Stimulated activated CD8-positive, alpha-beta memory T cell treated with anti-CD3 and anti-CD28 coated beads, Interleukin-7, amount 100 ng/mL, for 1 hour (primary cell): ENCODE data around the gene CAVIN1.
"Not testable (repeated sequence)": the region's sequence is repeated elsewhere in the genome, so short reads cannot be mapped to it uniquely, and the experiment has no call there.

Source experiments
- DNase-seq, 2 donors: peaks; one replicate each; pipeline ENCODE4 v3.0.0-alpha.2; 2020; ENCODE audit warnings: low read depth in 2 of 2

Gene CAVIN1

DNA sequence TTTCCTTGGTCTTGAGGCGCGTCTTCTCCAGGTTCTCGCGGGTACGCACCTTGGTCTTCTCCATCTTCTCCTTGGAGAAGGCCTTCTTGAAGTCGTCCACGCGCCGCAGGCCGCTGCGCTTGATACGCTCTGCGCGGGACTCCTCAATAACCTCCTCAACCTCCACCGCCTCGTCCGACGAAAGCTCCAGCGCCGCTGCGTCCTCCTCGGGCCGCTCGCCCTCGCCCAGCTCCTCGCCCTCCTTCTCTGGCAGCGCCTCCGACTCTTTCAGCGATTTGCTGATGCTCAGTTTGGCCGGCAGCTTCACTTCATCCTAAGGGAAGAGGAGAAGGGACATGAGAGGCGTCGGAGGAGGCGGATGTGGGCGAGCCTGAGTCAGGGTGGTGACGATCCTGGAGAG lies 18.0 kb downstream of the CAVIN1 start:
- no peak for DNase-seq

DNA sequence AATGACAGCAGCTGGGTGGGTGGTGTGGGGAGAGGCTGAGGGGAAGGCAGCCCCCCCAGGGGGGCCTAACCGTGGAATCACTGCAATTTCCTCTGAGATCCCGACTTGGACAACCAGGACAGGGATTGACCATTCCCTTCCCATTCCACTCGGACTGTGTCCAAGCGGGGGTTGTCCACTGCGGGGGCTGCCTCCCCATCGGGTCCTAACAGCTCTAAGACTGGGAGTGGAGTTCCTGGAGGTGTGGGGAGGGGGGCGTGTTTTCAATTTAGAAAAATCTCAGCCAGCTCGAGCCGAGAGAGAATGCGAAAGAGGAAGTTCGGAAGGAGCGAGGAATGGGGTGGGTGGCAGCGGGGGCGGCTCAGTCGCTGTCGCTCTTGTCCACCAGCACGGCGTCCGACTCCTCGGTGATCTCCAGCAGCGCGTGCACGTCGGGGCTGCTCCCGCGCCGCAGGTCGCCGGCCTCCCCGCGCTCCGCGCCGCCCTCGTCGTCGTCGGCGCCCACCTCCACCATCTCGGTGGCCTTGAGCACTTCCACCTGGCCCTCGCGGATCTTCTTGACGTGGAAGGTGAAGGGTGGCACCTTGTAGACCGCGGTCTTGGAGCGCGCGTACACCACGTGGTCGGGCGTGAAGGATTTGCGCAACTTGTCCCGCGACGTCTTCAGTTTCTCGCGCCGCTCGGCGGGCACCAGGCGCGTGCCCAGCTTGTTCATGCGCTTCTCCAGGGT lies 18.6 kb downstream of the CAVIN1 start:
- DNase-seq, result no peak

DNA sequence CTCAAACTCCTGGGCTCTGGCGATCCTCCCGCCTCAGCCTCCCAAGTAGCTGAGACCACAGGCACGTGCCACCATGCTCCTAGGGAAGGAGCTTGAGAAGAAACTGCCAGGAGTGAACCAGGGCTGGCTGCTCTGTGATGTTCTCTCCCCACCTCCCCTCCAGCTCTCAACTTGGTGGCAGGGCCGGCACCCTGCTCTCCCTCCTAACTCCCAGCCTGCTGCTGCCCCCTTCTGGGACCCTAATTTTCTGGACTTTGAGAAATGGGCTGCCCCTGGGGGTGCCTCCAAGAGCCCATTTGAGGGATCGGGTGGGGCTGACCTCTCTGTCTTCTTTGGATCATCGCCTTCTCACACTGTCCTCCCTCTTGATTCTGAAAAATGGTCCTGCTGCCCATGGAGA lies 19.9 kb downstream of the CAVIN1 start:
- DNase-seq, result no peak

DNA sequence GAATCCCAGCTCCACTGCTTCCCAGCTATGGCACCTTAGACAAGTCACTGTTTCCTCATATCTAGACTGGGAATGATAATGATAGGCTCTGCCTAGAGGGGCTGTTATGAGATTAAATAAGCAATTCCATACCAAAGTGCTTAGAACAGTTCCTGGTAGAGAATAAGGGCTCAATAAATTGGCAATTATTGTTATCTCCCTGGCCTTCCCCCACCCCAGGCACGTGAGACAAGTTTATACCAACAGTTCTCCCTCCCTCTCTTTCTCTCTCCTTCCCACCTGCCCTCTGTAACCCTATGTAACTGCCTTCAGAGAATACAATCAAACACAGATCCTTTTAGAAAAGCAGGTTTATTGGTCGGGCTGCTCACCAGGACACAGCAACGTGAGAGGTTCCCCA lies 20.9 kb downstream of the CAVIN1 start:
- DNase-seq, result no peak

DNA sequence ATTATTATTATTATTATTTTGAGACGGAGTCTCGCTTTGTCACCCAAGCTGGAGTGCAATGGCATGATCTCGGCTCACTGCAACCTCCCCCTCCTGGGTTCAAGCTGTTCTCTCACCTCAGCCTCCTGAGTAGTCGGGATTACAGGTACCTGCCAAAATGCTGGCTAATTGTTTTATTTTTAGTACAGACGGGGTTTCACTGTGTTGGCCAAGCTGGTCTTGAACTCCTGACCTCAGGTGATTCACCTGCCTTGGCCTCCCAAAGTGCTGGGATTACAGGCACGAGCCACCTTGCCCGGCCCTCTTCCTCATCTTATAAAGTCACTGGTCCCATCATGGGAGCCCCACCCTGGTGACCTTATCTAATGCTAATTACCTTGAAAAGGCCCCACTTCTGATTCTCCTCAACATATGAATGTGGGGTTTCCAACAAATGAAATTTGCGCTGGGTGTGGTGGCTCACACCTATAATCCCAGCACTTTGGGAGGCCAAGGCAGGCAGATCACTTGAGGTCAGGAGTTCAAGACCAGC lies 22.1 kb downstream of the CAVIN1 start:
- not testable (repeated sequence) for DNase-seq

DNA sequence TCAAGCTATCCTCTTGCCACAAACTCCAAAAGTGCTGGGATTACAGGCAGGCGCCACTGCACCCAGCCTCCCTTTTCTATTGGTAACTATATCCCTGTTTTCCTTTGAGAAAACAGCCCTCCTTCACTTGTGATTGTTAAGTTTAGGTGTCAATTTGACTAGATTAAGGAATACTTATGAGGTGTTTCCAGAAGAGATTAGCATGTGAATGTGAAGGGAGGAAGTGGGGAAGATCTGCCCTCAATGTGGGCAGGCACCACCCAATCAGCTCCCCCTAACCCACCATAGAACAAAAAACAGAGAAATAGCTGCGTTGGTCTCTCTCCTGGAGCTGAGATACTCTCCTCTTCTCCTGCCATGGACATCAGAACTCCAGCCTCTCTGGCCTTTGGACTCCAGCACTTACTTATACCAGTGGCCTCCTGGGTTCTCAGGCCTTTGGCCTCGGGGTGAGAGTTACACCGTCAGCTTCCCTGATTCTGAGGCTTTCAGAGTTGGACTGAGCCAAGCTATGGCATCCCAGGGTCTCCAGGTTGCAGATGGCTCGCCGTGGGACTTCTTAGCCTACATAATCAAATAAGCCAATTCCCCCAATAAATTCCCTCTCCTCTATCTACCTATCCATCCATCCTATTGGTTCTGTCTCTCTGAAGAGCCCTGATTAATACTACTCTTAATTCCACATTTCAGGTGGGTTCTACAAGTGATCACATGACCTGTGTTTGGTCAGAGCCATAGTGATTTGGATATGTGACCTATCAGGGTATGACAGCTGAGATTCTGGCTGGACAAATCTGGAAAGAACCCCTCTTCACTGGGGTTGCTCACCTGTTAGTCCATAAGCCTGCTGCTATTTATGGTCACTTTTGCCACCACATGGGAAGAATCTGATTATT lies 22.9 kb downstream of the CAVIN1 start:
- no peak for DNase-seq

DNA sequence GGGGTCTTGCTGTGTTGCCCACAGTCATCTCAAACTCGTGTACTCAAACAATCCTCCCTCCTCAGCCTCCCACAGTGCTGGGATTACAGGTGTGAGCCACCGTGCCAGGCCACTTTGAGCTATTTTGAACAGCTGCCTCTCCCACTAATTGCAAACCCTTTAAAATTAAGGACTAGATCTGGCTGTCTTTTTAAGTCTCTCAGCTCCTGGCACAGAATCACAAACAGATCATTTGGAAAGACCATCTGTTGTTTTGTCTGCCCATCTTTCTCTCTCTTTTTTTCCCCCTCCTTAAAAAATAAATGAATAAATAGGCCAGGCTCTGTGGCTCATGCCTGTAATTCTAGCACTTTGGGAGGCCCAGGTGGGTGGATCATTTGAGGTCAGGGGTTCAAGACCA lies 23.9 kb downstream of the CAVIN1 start:
- DNase-seq, result no peak

DNA sequence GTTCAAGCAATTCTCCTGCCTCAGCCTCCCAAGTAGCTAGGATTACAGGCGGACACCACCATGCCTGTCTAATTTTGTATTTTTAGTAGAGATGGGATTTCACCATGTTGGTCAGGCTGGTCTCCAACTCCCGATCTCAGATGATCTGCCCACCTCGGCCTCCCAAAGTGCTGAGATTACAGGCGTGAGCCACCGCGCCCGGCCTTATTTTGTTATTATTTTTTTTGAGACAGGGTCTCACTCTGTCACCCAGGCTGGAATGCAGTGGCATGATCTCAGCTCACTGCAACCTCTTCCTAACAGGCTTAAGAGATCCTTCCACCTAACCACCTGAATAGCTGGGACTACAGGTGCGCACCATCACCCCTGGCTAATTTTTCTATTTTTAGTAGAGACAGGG lies 27.5 kb downstream of the CAVIN1 start:
- DNase-seq, result not testable (repeated sequence)

DNA sequence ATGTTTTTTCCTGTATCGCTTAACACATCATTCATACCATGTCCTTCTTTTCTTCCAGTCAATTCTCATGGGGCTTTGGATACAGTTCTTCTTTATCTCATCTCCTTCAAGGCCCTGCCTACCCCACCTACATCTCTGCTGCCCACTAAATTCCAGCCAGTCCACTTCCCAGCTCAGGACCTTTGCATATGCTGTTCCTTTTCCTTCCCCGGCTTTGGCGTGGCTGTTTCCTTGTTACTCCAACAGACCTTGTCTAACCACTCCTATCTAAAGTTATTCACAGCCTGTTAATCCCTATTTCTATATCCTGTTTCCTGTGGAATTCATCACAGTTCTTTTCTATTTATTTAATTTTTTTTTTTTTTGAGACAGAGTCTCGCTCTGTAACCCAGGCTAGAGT lies 28.2 kb downstream of the CAVIN1 start:
- DNase-seq, result no peak

DNA sequence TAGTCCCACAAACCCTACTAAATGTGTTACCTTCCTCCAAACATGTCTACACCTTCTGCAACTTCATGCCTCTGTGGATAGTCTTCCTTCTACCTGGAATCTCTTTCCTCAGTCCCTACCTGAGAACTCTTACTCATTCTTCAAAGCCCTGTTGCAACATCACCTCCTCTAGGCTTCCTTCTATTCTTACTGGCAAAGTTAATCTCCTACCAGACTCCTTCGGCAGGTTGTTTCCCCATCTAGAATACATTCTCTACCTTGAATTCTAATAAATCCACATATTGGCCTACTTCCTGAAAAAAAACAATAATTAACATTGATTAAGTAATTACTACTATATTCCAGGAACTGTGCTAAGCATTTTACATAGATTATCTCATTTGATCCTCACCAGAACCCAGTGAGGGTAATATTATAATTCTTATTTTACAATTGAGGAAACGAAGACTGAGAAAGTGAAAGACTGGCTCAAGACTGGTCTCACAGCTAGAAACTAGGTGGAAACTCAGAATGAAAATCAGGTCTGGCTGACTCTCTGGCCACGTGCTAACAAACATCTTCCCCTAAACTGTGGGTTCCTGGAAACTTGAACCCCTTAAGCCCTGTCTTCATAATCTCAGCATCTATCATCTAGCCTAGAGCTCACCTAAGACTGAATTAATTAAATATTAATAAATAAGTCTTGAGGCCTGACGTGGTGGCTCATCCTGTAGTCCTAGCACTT lies 30.2 kb downstream of the CAVIN1 start:
- DNase-seq, result no peak

DNA sequence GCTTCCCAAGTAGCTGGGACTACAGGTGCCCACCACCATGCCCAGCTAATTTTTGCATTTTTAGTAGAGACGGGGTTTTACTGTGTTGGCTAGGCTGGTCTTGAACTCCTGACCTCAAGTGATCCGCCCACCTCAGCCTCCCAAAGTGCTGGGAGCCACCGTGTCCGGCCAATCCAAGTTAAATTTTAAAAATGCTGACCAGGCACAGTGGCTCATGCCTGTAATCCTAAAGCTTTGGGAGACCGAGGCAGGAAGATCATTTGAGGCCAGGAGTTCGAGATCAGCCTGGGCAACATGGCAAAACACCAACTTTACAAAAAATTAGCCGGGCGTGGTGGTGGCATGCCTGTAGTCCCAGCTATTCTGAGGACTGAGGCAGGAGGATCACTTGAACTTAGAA lies 31.6 kb downstream of the CAVIN1 start:
- not testable (repeated sequence) for DNase-seq

DNA sequence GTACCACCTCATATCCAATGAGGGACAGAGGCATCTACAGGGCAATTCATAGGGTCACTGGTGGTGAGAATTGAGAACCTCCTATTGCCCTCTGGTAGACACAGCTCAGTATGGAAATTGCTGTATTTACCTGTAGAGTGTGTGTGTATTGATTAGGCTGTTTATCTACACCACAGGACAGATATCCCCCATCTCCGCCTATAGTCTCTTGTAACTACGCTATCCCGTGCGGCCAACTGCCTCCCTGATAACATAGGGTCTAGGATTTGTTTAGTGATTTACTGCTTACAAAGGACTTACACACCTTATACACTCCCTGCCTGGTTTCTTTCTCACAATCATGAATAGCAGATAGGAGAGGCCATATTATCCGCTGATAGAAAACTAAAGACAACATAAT lies 33.2 kb downstream of the CAVIN1 start:
- no peak for DNase-seq

DNA sequence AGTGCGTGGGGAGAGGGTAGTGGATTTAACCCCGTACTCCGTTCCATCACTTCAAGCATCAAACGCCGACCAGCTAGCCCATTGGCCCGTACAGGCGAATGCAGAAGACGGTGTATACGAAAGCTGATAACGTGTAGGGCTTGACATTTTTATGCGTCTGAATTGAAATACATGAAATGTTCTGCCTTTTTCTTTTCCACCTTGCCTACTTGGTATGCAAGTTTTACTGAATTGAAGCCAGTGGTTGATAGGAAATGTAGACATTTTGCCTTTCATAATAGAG lies 34.0 kb downstream of the CAVIN1 start:
- DNase-seq, result no peak

DNA sequence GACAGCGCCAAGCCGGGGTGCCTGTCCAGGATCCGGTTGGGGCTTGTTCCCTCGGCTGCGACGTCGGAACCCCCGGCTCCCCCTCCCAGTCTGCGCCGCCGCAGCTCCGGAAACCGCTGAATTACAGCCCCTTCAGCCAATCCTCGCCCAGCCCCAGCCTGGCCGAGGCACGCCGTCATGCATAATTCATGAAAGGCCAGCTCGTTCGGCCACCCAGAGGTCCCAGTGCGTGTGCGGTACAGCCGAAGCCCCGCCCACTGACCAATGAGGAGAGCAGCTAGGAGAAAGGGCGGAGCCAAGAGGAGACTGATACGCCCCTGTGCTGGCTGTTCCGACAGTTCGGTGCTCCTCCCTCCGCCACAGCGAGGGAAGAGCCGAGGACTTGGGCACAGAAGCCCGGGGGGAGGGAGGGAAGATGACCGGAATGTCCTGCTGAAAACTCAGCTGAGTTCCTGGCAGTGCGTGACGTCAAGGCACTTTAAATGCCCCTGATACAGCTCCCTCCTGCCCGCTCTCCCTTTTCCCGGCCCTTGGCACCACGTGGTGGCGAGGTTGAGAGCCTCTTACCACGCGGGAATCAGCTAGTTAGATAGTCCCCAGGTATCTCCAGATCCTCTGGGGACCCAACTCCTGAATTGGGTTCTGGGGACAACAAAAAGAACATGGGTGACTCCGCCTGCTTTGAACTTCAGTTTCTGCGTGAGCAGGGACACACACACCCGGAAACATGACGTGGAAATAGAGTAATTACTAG lies 34.5 kb downstream of the CAVIN1 start, which contains the start of gene STAT3:
TSS of gene STAT3 (minus strand) at position 62 of the 754 bp plus-strand sequence. CDS start 39,926 bp downstream, outside the sequence.
- peak; percentile 100 for DNase-seq

DNA sequence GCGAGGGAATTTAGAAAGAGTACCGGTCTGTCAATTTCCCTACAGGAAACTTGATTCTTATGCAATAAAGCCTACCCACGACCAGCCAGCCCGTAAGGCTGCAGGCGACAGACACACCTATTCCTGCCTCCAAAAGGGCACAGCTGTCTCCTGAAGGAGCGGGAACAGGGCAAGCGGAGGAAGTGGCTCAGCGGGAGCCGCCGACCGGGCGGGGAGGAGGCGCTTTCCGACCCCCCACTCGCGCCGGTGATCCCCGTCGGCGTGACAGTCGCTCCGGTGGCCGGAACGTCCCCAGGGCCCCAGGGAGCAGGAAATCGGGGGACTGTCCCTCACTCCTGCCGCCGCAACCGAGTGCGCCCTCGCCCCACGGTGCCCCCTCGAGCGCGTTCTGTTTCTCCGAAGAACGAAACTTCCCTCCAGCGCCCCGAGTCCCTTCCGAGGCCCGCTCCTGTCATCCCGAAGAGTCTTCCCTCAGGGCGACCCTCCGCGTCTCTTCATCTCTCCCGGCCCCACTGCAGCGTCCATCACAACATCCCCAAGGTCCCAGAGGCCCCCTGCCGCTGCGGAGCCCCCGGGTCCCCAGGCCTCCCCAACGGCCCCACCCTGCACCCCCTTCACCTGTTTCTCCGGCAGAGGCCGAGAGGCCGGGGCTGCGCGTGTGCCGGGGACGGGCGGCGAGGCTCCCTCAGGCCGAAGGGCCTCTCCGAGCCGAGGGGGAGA lies 35.2 kb downstream of the CAVIN1 start:
- DNase-seq, result no peak

DNA sequence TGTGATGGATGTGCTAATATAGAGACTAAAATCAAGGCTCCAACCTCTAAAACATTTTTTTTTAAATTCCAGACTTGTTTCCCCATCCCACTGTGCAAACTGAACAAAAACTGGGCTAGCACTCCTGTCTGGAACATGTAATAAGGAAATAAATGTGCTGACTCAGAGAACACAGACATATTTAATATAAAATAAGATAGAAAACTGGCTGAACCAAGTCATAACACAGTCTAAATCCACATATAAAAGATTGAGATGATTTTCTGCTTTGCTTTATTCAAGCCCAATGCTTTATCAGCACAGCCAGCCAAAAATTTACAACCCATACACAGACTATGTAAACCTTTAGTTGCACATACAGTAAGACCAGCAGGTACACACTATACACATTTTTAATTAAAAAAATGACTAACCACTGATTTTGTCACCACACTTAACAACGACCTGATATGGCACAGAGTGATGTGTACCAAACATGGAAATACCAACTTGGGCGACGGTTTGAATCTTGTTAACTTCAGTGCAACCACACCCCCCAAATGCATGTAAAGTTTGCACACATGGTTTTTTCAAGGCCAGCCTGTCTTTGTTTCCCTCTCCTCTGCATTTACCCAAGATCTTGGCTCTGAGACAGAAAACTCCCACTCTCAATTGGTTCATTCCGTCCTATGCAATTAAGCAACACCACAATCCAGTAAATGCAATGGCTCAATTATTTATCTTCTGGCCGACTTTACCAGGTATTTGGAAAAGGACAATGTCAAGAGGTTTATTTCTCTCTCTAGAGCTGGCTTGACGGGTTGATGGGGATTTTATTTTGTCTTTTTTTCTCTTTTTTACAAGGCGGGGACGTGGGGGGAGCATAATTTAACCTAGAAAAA lies 36.0 kb downstream of the CAVIN1 start:
- no peak for DNase-seq

DNA sequence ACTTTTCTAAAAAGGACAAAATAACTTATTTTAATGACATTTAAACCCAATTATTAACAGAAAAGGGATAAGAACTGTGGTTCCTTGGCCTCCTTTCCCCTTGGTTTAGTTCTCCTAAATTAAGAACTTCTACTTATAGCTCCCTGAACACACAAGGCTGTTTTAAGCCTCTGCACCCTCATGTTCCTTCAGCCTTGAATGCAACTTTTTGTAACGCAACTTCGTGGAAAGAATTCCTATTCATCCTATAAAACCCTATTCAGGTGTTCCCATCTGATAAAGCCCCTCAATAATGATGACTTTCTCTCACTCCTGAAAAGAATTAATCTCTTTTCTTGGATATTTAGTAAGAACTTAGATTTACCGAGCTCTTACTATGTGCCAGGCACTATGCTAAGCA lies 41.2 kb downstream of the CAVIN1 start:
- no peak for DNase-seq

DNA sequence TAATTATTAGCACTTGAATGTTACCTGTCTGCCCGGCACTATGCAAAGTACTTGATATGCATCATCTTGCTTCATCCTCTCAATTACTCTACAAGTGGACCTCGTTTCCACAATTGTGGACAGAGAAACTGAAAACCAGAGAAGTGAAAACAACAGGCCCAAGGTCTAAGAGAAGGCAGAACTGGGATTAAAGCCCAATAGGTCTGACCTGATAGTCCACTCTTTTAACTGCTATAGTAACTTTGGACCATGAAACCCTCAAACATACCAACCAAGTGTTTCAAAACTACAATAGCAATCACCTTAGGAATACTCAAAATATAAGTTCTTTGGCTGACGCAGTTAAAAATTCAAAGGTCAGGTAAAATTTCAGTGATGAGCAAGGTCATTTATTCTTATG lies 42.1 kb downstream of the CAVIN1 start:
- DNase-seq, result no peak

DNA sequence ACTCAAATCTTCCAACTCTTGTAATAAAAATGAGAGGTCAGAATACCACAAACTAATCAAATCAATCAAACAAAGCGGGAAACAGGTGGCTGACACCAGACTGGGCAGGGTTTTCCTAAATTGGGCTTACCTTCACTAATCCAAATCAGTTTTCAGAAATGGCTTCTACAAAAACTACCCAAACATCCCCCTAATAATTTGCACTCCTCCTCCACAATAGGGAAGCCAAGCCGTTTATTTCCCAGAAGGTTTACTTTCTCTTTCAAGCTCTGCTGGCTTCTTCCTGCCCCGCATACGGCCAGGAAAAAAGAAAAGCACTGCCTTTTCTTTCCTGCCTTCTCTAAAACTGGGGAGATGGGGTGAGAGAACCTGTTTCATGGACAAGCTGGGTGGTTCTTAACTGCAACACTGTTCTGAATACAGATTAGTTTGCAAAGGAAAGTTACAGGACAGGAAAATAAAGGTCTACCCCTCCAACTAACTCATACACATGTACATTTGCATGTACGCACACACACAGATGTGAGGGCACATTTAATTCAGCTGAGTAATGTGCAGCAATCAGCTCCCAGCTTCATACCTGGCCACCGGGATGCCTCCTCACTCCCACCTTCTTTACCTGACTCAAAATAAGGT lies 44.0 kb downstream of the CAVIN1 start:
- no peak for DNase-seq
